Hematopoietic multipotent progenitor cell treated with erythropoietin and hydrocortisone succinate and interleukin-3 and kit ligand, for 17 days (in vitro differentiated cells): Measurements from ENCODE around the gene KIAA1614.
A peak's percentile ranks its signal among the peaks of the same experiment; 100 is the strongest.

Experiments
- DNase-seq: peaks from one replicate; pipeline ENCODE4 v3.0.0-alpha.2; 2015; ENCODE audit warnings: low spot score

Gene KIAA1614, protein sequence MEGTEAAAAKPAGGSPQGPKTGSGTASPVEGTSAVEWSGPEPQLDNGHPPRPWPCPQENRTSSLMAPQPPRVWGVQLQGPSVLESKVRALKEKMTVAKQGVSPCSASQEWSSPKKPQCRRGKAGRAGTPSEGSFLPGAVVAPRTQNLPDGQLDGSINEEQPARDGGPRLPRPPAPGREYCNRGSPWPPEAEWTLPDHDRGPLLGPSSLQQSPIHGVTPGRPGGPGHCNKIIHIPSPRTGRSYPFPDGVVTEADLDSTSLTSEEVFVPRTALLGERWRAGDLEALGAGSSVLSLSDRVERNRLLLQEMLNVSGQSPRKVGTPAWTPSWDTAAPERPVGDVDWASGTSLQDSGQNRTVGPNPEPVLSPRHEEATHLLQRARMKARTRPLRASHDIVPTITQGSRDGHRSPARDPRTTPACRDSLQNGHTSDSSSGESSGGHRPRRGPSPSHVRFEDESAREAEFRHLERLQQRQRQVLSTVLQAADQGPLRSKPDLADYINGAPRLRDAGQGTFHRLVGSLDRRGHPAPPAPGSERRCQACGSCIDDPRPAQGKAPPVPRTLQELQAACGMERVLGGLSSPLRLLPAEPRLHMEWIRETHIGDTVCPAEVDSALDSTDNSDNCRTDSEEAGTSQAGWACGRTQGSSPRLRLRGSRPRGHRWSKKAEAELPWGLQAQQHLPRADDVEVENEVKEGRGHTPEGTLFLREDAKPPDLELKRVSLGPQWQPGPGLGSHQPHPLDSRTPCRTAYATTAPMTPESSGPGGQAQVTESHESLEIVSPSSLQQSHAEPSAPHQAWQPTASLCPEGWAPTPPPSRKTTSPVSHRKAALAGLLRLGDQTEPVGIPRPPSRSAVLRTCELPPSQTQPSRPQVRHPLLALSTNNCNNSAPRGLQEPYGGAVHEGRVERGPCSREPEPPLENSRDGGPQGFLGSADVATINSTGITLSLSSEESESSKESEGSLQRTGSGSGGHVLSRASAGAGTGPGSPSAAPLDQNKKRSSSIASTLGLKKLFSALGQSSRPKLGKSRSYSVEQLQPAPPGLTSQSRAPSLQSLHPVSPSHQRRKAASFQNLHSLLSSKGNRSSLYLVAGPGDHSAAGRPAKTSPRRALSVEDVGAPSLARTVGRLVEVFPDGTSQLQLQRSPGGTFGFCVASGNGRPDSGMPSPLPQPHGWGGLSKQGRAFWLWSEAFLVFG

GRCh38 chr1:180912801-180913565 is at the start of gene KIAA1614:
TSS of gene KIAA1614 (plus strand) at chr1:180912897. CDS start at chr1:180913244, 347 bp downstream.
- no peak for DNase-seq

DNA sequence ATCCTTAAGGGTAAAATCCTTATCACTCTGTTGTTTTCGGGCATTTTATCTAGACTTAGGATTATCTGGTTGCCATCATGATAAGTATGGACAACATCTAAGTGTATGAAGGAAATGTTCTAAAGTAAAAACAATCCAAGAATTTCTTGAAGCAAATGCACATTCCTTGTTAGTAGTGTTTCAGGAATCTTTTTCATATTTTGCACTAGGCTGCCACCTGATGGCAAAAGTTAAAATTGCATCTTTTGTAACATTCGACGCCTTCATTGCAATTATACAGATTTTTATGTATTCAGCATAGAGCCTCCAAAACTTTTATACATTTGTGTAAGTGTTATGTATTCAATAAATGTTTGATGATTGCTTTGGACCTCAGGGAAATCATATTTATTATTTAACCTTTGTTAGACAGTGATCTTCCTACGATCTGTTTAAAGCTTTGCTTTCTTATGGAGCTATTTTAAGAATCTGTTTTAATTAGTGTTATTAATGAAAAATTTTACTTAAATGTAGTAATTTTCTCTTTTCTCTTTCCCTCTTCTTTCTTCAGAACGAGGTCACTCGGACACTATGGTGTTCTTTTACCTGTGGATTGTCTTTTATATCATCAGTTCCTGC is 49.4 kb upstream of the KIAA1614 start:
- DNase-seq, result peak; percentile 79

DNA sequence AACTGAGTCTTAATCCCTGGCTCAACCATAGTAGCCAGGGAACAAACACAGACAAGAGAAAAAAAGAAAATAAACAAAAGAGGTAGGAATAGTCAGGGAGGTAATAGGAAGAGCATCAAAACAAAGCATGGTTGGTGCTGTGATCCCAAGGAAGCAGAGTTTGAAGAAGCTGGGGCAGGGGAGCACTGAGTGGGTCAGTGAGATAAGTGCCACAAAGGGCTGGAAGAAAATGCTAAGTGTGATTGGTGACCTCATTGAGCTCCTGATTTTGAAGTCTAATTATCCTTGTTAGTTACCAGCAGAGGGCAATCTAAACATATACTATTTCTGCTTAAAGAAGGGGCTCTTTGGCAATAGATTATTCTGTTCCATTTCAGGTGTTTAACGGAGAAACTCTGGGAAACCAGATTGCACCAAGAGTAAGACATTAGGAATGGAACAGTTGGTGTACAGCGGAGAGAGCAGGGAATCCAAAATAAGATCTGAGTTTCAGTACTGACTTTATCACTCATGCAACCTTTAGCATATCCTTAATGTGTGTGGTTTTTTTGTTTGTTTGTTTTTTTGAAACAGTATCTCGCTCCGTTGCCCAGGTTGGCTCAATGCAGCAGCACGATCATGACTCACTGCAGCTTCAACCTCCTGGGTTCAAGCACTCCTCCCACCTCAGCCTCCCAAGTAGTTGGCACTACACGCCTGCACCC is 30.7 kb upstream of the KIAA1614 start:
- peak; percentile 52 for DNase-seq

GRCh38 chr1:180884588-180885300 is 28.0 kb upstream of the KIAA1614 start:
- no peak for DNase-seq

GRCh38 chr1:180886338-180886737 is 26.4 kb upstream of the KIAA1614 start:
- no peak for DNase-seq

DNA sequence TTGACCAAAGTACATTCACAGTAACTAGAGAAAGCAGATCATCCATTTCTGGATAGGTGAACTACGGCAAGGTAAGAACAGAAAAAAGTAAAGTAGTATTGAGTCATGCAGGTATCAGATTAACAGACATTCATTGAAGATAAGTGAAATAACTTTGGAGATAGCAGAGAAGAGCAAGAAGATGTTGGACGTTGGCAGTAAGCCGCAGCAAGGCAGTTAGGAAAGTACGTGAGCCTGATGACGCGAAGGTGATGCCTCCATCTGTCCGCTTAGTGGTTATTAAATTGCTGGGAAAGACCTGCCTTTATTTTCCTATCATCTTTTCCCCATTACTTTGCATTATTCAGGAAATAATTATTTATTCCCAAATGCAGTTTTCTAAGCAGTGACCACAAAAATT is 24.9 kb upstream of the KIAA1614 start:
- no peak for DNase-seq

GRCh38 chr1:180888870-180889269 is 23.8 kb upstream of the KIAA1614 start:
- DNase-seq, result no peak

GRCh38 chr1:180889325-180889724 is 23.4 kb upstream of the KIAA1614 start:
- DNase-seq, result no peak

DNA sequence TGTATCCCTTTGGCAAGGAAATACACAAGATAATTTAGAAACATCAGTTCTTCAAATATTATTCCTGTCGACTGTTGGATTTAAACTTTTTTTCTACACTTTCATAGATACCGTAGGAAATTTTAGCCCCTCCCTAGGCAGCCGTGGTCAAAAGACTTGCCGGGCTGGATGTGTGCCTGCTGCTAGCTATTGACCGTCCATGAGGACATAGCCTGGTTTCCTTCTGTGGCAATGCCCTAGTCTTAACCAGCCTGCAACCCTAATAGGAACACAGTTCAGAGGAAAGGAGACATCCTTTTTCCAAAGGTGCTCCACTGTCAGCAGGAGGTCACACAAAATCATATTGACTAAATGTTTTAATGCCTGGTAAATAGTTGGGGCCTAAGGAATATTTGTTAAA is 20.4 kb upstream of the KIAA1614 start:
- no peak for DNase-seq

- no peak for DNase-seq
These were observed 20.0 kb upstream of the KIAA1614 start for GRCh38 chr1:180892675-180893074.

DNA sequence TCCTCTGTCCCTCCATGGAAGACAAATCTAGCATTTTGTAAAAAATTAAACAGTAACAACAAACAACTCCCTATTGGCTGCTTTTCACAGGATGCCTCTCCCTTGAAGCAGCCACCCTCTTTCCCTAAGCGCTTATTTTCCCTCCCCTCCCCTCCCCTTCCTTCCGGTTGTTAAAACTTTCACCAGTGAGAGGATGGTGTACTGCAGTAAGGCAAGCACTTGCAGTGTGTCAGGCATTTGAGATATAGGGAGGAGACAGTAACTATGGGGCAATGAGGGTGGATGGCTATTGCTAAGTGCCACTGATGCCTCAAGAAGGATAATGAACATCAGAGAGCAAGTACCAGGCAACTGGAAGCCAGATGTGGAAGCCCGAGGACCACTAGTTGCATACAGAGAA is 19.1 kb upstream of the KIAA1614 start:
- DNase-seq, result no peak

DNA sequence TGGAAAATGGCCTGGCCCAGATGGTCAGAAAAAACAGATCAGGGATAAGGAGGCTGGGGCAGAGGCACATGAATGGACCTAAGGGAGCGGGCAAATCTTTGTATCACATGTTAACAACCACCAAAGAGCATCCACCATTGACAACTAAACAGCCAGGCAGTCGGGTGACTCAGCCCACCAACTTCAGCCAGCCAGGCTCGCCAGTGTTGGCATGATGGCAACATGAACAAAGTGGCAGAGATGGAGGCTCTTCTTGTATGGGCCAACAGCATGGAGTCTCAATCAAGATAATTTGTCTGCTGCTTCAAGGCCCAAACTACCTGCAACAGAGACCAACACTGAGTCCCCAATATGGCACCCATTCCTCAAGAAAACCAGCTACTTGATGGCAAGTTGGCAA is 16.5 kb upstream of the KIAA1614 start:
- DNase-seq, result no peak

GRCh38 chr1:180898441-180899219 is 14.1 kb upstream of the KIAA1614 start:
- DNase-seq, result no peak

GRCh38 chr1:180899262-180899661 is 13.4 kb upstream of the KIAA1614 start:
- DNase-seq, result no peak

DNA sequence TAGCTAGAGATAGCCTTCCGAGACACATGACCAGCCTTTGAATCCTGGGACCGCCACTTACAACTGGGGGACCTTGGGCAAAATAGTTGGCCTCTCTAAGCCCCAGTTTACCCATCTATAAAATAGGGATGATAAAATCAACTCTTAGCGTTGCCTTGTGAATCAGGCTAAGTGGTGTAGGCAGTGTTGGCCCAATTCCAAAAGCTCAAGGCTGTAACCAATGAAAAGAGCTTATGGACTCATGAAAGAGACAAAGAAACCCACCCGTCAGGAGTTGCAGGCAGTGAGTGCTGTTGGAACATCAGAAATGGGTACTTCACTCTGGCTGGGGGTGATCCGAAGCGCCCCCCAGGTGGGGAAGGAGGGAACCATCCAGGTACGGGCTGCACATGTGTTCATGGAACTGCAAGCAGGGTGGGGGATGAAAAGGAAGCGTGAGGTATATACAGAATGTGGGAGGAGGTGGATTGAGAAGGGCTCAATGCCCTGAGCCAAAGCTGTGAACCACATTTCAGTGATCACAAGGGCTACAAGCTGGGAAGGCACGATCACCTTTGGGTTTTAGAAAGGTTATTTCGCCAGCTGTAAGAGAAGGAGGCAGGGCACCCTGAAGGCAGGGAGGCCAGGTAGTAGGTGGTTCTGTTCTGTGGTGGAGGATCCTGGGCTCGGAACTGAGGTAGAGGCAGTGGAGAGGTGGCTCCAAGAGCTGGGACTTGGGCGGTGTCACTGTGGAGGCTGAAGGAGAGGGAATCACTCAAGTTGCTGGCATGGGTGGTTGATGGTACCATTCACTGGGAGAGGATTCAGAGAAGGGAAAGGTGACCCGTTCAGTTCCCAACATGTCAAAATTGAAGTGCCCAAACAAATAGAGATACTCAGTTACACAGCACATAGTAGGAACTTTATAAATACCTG is 11.4 kb upstream of the KIAA1614 start:
- no peak for DNase-seq

DNA sequence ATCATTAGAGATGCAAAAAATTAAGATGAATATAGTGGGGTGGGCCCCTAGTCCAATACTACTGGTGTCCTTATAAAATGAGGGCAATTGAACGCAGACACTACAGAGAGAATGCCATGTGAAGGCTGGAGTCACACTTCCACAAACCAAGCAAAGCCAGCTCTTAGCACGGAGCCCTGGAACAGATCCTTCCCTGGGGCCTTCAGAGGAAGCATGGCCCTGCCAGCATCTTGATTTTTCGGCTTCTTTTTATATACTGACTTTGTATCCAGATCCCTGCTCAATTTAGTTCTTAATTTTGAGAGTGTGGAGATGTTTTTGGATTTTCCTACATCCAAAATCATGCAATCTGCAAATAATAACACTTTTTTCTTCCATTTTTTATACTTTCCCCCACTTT is 10.2 kb upstream of the KIAA1614 start:
- no peak for DNase-seq

- DNase-seq, result no peak
These were observed 6.8 kb upstream of the KIAA1614 start for GRCh38 chr1:180905927-180906326.

- no peak for DNase-seq
These were observed 6.2 kb upstream of the KIAA1614 start for GRCh38 chr1:180906511-180906910.
